DOHH2 (cell line): ENCODE data around the gene RIPK3.

Experiments
- H3F3A ChIP-seq: fragments of 200-600 bp; sonication (generic), shearing (Covaris generic); 2 replicates; pipeline ENCODE4 v1.6.0; 2016; ENCODE audit warnings: antibody characterized with exemption, mild to moderate bottlenecking; ENCODE audit not compliant: control insufficient read depth, insufficient read depth
- H3K27ac ChIP-seq: fragments of 200-600 bp; sonication (generic); 2 replicates; pipeline ENCODE4 v1.5.1; 2014; ENCODE audit warnings: low read depth, mild to moderate bottlenecking, low read length, moderate library complexity
- H3K27me3 ChIP-seq: fragments of 200-600 bp; sonication (generic); 2 replicates; pipeline ENCODE4 v1.6.1; 2014; ENCODE audit warnings: mild to moderate bottlenecking, low read length, mixed read lengths; ENCODE audit not compliant: control insufficient read depth
- H3K36me3 ChIP-seq: fragments of 200-600 bp; sonication (generic); 2 replicates; pipeline ENCODE4 v1.6.1; 2014; ENCODE audit warnings: mild to moderate bottlenecking, low read length, moderate library complexity, mixed read lengths; ENCODE audit not compliant: control insufficient read depth
- H3K4me1 ChIP-seq: fragments of 200-600 bp; sonication (generic); 2 replicates; pipeline ENCODE4 v1.6.1; 2014; ENCODE audit warnings: mild to moderate bottlenecking, low read length, mixed read lengths; ENCODE audit not compliant: control insufficient read depth
- H3K4me2 ChIP-seq: fragments of 200-600 bp; sonication (generic); 2 replicates; pipeline ENCODE4 v1.6.0; 2014; ENCODE audit warnings: mild to moderate bottlenecking, low read length, moderate library complexity
- H3K4me3 ChIP-seq: fragments of 200-600 bp; sonication (generic); 2 replicates; pipeline ENCODE4 v1.5.1; 2014; ENCODE audit warnings: mild to moderate bottlenecking, low read length, mixed read lengths
- H3K79me2 ChIP-seq: fragments of 200-600 bp; sonication (generic); 2 replicates; pipeline ENCODE4 v1.6.1; 2014; ENCODE audit warnings: mild to moderate bottlenecking, low read length, mixed read lengths; ENCODE audit not compliant: control insufficient read depth
- H3K9me2 ChIP-seq: fragments of 200-600 bp; sonication (generic); replicated peaks from 2 replicates; pipeline ENCODE4 v1.6.1; 2014; ENCODE audit warnings: mild to moderate bottlenecking, low read length, mixed read lengths; ENCODE audit not compliant: control insufficient read depth
- H3K9me3 ChIP-seq: fragments of 200-600 bp; sonication (generic); 2 replicates; pipeline ENCODE4 v1.6.1; 2014; ENCODE audit warnings: antibody characterized with exemption, low read length, mixed read lengths; ENCODE audit not compliant: control insufficient read depth, insufficient read depth
- H4K20me1 ChIP-seq: fragments of 200-600 bp; sonication (generic); 2 replicates; pipeline ENCODE4 v1.6.0; 2014; ENCODE audit warnings: low read depth, mild to moderate bottlenecking, antibody characterized with exemption, low read length, moderate library complexity; ENCODE audit not compliant: control insufficient read depth, insufficient read depth
- EZH2phosphoT487 ChIP-seq: fragments of 200-600 bp; sonication (generic); IDR thresholded peaks from 2 replicates; pipeline ENCODE4 v1.6.1; 2017; ENCODE audit warnings: borderline replicate concordance, mild to moderate bottlenecking, antibody characterized with exemption, low read length, moderate library complexity, mixed read lengths
- TF ChIP-seq, protein P1 (sequence below): fragments of 200-600 bp; sonication (generic); IDR thresholded peaks from one replicate; pipeline ENCODE4 v1.5.1; 2014; ENCODE audit warnings: antibody characterized with exemption, mild to moderate bottlenecking, low read depth, low read length; ENCODE audit not compliant: poor library complexity, severe bottlenecking

RIPK3 gene

DNA sequence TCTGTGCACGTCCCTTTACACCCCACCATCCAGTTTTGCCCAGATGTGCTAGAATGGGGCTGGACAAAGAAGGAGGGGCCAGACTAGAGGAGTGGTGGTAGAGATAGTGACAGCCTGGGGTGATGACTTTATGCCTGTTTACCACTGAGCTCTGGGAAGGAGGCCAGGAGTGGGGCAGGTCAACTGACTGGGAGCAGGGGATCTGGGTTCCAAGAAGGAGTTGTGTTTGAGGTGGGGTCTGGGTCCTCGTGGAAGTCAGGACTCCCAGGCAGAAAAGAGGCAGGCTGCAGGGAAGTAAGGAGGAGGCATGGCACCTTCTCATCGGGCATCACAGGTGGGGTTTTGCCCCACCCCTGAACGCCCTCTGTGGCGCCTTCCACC, 29.5 kb downstream of the RIPK3 start:
- H3K36me3 ChIP-seq = peaks cover 69% of the 10 kb centered on the region
- TF ChIP-seq, protein P1, sequence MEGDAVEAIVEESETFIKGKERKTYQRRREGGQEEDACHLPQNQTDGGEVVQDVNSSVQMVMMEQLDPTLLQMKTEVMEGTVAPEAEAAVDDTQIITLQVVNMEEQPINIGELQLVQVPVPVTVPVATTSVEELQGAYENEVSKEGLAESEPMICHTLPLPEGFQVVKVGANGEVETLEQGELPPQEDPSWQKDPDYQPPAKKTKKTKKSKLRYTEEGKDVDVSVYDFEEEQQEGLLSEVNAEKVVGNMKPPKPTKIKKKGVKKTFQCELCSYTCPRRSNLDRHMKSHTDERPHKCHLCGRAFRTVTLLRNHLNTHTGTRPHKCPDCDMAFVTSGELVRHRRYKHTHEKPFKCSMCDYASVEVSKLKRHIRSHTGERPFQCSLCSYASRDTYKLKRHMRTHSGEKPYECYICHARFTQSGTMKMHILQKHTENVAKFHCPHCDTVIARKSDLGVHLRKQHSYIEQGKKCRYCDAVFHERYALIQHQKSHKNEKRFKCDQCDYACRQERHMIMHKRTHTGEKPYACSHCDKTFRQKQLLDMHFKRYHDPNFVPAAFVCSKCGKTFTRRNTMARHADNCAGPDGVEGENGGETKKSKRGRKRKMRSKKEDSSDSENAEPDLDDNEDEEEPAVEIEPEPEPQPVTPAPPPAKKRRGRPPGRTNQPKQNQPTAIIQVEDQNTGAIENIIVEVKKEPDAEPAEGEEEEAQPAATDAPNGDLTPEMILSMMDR = no peak
- TF ChIP-seq EZH2phosphoT487 = no peak
- no peaks in the 10 kb centered on the region for H4K20me1 ChIP-seq
- H3K9me3 ChIP-seq = no peaks in the 10 kb centered on the region
- H3K27me3 ChIP-seq = no peaks in the 10 kb centered on the region
- H3K9me2 ChIP-seq = no peaks in the 10 kb centered on the region
- H3K79me2 ChIP-seq = 0 out of 2 replicates have a peak, but pooled peaks cover 2% of the 10 kb centered on the region
- H3K4me3 ChIP-seq = peak overlapping the region; percentile 50
- H3K4me1 ChIP-seq = peaks cover 44% of the 10 kb centered on the region
- no peak overlapping the region for H3K27ac ChIP-seq
- H3F3A ChIP-seq = peaks cover 10% of the 10 kb centered on the region; the same call in 1 of the 2 replicates
- peak overlapping the region; percentile 61 for H3K4me2 ChIP-seq

DNA sequence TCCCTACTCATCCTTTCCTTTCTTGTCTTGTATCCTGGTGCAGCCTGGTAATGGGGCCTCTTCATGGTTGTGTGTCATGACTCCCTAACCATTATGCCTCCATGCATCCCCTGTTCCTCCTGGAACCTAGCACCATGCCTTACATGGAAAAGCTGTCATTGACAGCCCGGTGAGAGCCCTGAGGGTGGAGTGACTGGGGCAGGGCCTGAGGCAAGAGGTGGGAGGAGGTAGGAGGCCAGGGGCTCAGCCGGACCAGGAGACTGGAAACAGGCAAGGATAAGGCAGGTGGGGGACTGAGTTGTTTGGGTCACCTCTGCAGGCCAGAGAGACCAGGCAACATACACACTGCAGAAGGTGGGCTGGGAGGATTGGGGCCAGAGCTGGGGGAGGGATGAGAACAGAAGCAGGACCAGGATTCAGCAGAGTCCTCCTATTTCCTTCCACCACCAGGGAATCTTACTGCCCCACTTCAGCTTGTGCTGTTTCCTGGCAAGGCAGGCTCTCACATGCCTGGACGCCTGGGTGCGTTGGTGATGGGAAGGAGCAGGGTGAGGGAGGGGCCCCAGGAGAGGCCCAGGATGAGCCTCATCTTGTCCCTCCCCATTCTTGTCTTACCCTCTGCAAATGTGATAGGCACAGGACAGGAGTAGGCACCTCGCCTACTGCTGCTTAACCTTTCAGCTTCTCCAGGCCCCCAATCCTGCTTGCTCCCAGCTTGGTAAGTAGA, 30.1 kb downstream of the RIPK3 start, which contains the start of gene LTB4R2:
Gene LTB4R2 (plus strand): TSS at position 603 of the 727 bp plus-strand sequence. CDS start 525 bp downstream, outside the sequence.
- peak within 1 kb of the TSS; percentile 28 for H3K27ac ChIP-seq
- TF ChIP-seq, protein P1 = no peak
- TF ChIP-seq EZH2phosphoT487 = no peak
- H3K27me3 ChIP-seq = no peaks in the 10 kb centered on the region
- H3K9me3 ChIP-seq = no peaks in the 10 kb centered on the region
- H3K4me3 ChIP-seq = peak within 1 kb of the TSS; percentile 50
- 0 out of 2 replicates have a peak, but pooled peaks cover 2% of the 10 kb centered on the region for H3K79me2 ChIP-seq
- peaks cover 73% of the 10 kb centered on the region for H3K36me3 ChIP-seq
- no peaks in the 10 kb centered on the region for H3K9me2 ChIP-seq
- H3K4me1 ChIP-seq = peaks cover 44% of the 10 kb centered on the region
- H3F3A ChIP-seq = peaks cover 10% of the 10 kb centered on the region; the same call in 1 of the 2 replicates
- H4K20me1 ChIP-seq = no peaks in the 10 kb centered on the region
- peak within 1 kb of the TSS; percentile 61 for H3K4me2 ChIP-seq

DNA sequence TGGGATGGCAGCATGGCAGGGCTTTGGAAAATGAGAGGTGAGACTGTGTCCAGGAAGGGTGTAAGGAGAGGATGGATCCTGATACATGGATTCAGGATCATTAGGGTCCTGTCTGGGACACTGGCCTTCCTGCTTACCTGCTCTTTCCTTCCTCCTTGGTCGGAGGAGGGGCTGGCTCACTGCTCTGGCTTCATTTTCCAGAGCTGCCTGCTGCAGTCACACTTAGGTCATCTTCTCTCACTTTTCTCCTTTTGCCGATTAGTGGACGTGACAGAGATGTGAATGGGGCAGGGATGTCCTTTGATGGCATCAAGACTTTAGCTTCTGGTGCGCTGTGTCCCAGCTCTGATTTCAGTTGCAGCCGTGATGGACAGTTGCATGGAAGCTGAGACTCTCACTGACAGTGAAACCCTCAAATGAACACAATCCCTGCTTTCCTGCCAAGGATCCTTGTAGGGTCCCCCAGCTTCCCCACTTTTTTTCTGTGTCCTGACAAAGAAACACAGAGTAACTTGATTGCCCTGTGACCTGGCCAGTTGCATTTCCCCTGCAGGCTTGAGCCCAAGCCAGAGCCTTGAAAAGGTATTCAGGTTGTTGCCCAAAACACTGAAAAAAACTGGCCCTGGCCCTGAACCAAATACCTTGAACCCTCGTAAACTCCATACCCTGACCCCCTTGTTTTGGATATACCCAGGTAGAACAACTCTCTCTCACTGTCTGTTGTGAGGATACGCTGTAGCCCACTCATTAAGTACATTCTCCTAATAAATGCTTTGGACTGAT, 31.3 kb downstream of the RIPK3 start:
- Histone ChIP-seq H3F3A (peaks cover 10% of the 10 kb centered on the region; the same call in 1 of the 2 replicates), H3K36me3 (peaks cover 76% of the 10 kb centered on the region), H3K4me2 (no peak overlapping the region), H3K9me2 (no peaks in the 10 kb centered on the region), H3K9me3 (no peaks in the 10 kb centered on the region), H3K27me3 (no peaks in the 10 kb centered on the region), H4K20me1 (no peaks in the 10 kb centered on the region), H3K79me2 (0 out of 2 replicates have a peak, but pooled peaks cover 2% of the 10 kb centered on the region), H3K4me3 (no peak overlapping the region), H3K27ac (no peak overlapping the region), H3K4me1 (peaks cover 40% of the 10 kb centered on the region)
- TF ChIP-seq, protein P1 = peak; percentile 22
- no peak for TF ChIP-seq EZH2phosphoT487
